Measurements from ENCODE around the gene ZNF366.

DNA sequence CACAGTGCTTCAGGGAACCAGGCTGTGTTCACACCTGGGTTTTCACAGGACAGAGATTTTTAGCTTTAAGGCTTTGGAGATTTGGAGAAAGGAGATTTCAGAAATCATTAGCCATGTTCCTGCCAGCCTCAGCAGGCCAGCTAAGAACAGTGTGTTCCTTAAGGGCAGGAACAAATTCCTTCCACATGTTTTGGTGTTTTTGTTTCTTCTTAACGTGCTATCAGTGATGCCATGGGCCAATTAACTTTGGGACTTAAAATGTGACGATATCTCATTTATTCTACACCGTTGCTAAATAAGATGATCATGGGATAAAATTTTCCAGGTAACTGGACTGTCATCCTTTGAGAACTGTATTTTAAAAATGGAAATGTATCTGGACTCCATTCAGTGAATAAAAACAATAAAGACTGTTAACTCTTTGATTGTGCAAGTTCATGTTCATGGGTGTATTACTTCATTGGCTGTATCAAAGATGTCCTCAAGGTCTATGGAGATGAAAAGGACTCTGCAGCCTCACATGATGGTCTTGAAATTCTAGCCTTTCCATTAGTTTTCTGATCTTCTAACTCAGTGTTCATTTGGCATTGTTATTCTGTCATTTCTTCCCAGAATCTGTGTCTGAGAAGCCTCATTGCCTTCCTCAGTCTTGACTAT, 72.3 kb downstream of the ZNF366 start:
- TF ChIP-seq, protein P1, sequence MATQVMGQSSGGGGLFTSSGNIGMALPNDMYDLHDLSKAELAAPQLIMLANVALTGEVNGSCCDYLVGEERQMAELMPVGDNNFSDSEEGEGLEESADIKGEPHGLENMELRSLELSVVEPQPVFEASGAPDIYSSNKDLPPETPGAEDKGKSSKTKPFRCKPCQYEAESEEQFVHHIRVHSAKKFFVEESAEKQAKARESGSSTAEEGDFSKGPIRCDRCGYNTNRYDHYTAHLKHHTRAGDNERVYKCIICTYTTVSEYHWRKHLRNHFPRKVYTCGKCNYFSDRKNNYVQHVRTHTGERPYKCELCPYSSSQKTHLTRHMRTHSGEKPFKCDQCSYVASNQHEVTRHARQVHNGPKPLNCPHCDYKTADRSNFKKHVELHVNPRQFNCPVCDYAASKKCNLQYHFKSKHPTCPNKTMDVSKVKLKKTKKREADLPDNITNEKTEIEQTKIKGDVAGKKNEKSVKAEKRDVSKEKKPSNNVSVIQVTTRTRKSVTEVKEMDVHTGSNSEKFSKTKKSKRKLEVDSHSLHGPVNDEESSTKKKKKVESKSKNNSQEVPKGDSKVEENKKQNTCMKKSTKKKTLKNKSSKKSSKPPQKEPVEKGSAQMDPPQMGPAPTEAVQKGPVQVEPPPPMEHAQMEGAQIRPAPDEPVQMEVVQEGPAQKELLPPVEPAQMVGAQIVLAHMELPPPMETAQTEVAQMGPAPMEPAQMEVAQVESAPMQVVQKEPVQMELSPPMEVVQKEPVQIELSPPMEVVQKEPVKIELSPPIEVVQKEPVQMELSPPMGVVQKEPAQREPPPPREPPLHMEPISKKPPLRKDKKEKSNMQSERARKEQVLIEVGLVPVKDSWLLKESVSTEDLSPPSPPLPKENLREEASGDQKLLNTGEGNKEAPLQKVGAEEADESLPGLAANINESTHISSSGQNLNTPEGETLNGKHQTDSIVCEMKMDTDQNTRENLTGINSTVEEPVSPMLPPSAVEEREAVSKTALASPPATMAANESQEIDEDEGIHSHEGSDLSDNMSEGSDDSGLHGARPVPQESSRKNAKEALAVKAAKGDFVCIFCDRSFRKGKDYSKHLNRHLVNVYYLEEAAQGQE (IDR thresholded peaks at IDR 0.05; ENCODE audit: insufficient replicate concordance, low read depth), result no peak
- TF ChIP-seq, protein P2, sequence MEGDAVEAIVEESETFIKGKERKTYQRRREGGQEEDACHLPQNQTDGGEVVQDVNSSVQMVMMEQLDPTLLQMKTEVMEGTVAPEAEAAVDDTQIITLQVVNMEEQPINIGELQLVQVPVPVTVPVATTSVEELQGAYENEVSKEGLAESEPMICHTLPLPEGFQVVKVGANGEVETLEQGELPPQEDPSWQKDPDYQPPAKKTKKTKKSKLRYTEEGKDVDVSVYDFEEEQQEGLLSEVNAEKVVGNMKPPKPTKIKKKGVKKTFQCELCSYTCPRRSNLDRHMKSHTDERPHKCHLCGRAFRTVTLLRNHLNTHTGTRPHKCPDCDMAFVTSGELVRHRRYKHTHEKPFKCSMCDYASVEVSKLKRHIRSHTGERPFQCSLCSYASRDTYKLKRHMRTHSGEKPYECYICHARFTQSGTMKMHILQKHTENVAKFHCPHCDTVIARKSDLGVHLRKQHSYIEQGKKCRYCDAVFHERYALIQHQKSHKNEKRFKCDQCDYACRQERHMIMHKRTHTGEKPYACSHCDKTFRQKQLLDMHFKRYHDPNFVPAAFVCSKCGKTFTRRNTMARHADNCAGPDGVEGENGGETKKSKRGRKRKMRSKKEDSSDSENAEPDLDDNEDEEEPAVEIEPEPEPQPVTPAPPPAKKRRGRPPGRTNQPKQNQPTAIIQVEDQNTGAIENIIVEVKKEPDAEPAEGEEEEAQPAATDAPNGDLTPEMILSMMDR (IDR thresholded peaks at IDR 0.05; ENCODE audit: insufficient read depth, low read length), result no peak
- TF ChIP-seq SPI1 (IDR thresholded peaks at IDR 0.05; ENCODE audit: borderline replicate concordance, low read depth), result no peak
- TF ChIP-seq POLR2AphosphoS5 (IDR thresholded peaks at IDR 0.05; ENCODE audit: low read depth), result no peak
